GM21529 (cell line): ENCODE data around the gene DNAJC24.

Experiments
- ATAC-seq: cut with Tn5 transposase; IDR thresholded peaks from one replicate; pipeline ENCODE4 v1.9.1; 2021; ENCODE audit not compliant: unreplicated experiment

DNAJC24 gene

GRCh38 chr11:31414338-31414737 lies 44.7 kb downstream of the DNAJC24 start:
- ATAC-seq: no peak

DNA sequence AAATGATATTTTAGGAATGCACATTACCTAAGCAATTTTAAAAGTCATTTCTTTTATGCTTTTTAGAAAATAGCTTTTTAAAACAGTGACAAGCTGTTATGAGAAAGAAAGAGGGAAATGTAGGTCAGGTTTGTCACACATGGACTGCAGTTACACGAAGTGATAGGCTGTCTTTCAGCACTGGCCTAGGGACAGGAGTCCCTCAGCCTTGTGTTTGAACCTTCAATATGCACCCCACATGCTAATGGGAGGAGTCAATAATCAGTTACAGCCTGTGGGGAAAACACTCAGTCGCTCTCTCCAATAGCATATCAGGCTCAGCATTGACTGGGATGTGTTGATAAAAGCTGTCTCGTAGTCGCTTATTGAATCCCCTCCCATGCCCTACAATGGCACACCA lies 45.8 kb downstream of the DNAJC24 start:
- ATAC-seq: no peak

- ATAC-seq: no peak
Measured at GRCh38 chr11:31417357-31417756, 47.7 kb downstream of the DNAJC24 start.

GRCh38 chr11:31417816-31418215 lies 48.2 kb downstream of the DNAJC24 start:
- no peak for ATAC-seq

DNA sequence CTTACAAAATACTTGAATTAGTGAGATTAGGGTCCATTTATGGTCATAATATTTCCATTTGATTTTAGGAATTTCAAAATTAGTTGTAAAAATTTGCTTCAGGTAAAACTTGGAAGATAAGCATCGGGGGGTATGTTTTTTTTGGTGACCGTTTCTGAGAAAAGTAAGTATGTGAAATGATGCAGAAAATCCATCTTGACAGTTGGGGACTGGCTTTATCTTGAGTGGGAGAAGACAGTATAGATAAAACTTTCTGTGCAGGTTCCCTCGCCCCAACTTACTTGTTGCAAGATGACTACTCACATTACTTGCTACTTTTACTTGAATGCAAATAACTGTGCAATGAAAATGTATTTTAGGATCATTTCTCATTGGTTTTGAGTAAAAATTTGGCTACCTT lies 49.5 kb downstream of the DNAJC24 start:
- no peak for ATAC-seq

GRCh38 chr11:31419669-31420068 lies 50.0 kb downstream of the DNAJC24 start:
- no peak for ATAC-seq

GRCh38 chr11:31421820-31422219 lies 52.2 kb downstream of the DNAJC24 start:
- no peak for ATAC-seq

- ATAC-seq: no peak
Measured at GRCh38 chr11:31422703-31423102, 53.0 kb downstream of the DNAJC24 start.

- ATAC-seq: no peak
Measured at GRCh38 chr11:31424652-31425051, 55.0 kb downstream of the DNAJC24 start.

- ATAC-seq: no peak
Measured at GRCh38 chr11:31433851-31434250, 64.2 kb downstream of the DNAJC24 start.

- ATAC-seq: no peak
Measured at GRCh38 chr11:31437742-31438435, 68.2 kb downstream of the DNAJC24 start.

- no peak for ATAC-seq
Measured at GRCh38 chr11:31441296-31441695, 71.6 kb downstream of the DNAJC24 start.

DNA sequence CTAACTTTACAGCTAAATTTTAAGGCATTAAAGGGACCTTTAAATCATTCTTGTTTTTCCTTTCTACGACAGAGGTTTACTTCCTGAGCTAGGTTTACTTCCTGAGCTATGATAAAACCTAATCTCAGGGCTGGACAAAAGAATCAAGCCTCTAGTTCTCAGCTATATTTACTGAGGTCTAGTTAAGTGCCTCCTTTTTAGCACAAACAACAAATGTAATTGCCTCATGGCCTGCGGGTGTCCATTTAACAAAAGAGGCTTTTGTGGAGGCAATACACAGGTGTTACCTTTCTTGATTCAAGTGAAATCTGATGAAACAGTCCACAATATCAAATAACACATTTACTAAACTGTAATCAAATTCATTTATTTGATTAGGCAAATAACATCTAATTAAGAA lies 72.4 kb downstream of the DNAJC24 start:
- ATAC-seq: no peak

DNA sequence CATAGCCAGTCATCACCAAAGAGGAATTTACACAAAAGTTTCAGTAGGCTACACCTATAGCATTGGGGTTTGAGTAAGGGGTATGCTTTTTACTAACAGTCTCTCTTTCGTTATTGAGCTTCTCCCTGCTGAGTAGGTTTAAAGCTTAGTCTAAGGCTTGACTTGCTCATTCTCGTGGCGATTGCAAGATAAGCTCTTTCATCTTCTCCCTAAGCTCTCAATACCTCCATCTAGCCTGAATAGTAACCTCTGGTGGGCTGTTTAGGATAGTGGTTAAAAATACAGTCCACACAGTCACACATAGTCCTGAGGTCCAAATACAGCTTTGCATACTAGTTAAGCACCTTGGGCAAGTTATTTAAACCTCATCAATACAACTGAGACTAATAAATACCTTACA lies 74.1 kb downstream of the DNAJC24 start:
- no peak for ATAC-seq

DNA sequence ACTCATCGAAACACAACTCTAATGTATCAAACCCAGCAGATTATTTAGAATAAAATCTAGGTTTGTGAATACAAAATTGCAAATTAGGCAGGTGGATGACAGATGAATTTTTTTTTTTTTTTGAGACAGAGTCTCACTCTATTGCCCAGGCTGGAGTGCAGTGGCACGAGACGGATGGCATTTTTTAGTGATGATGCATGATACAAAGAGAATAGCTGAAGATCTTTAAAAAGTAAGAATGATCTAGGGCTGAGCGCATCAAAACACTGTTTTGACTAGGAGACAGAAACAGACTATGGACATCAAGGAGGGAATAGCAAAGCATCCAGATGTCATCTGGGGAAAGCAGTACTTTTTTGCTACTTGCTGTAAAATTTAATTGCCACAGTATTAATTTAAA lies 76.0 kb downstream of the DNAJC24 start:
- ATAC-seq: no peak

DNA sequence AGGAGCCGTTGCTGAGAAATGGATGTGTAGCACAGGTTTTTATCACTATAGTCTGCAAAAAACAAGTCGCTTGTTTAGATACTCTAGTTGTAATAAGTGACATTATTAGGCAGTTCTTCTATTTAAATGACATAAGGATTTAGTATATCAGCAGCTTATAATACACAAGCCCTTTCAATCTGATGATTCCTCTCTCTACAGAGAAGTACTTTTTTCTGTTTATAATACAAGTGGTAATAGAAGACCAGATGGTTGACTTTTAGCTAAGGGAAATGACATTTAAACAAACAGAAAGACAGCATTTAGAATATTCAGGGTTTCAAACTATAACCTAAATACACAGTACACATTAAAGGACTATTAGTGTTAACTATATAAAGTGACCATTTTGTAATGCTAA lies 79.4 kb downstream of the DNAJC24 start:
- no peak for ATAC-seq

DNA sequence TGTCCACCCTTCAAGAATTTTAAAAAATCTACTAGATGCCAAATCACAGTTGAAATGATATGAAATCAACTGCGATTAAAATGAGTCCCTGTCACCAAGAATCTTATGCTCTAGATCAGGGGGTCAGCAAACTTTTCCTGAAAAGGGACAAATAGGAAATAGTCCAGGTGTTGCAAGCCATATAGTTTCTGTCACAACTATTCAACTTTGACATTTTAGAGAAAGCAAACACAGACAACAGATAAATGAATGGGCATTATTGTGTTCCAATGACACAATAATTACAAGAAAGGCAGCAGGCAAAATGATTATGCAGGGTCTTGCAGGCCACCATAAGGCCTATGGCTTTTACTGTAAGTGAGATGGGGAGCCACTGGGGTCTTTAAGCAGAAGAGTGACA lies 81.2 kb downstream of the DNAJC24 start:
- no peak for ATAC-seq

DNA sequence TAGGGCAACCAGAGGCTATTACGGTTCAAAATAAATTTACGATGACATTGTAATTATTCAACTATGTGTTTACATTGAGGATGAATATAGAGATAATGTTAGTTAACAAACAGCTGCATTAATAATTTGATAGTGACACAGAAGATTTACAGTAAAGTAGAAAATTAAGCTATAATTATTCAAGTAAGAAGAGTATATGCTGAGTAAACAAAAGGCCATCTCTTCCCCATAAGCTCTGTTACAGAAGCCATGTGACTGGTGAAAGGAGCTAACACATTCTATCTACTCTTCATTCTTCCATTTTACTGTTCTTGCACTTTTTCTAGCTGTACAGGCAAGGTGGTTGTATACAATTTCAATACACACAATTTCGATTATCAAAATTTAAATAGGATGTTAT lies 85.5 kb downstream of the DNAJC24 start:
- ATAC-seq: no peak

DNA sequence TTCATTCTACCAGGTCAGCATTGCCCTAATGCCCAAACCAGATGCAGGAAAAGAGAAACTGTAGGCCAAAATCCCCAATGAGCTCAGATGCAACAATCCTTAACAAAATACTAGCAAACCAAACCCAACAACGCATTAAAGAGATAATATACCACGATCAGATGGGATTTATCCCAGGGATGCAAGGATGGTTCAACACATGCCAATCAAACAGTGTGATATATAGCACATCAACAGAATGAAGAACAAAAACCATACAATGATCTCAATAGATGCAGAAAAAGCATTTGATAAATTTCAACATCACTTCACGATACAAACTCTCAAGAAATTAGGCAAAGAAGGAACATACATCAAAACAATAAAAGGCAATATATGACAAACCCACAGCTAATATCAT lies 94.8 kb downstream of the DNAJC24 start:
- ATAC-seq: no peak

- ATAC-seq: no peak
Measured at GRCh38 chr11:31474083-31474482, 104.4 kb downstream of the DNAJC24 start.

DNA sequence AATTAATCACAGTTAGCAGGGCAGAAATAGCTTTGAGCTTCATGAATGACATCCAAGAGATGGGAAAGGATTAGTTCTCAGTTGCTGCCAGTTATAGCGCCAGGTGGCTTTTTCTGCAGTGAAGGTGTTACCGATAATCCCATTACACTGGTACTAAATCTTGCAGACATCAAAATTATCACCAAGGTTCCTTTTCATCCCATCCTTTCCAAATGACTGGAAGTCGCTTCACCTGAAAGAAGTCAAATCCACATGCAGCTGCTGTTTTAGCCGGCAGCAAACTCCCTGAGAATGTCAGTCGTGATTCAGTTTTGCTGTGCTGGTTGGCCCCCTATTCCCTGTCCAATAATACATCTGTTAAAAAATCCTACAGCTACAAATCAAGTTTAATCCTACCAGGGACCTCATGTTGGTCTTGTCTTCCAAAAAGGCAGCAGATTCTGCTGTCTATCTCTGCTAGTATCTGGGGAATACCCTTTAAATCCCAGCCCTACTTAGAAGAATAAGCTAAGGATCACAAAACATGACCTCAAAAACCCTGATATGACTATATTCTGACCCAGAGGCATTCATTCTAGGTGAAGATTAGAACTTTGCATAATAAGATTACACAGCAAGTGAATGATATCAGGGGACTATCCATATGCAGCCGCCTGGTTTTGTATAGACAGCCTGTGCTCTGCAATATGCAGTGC lies 108.0 kb downstream of the DNAJC24 start:
- ATAC-seq: no peak

DNA sequence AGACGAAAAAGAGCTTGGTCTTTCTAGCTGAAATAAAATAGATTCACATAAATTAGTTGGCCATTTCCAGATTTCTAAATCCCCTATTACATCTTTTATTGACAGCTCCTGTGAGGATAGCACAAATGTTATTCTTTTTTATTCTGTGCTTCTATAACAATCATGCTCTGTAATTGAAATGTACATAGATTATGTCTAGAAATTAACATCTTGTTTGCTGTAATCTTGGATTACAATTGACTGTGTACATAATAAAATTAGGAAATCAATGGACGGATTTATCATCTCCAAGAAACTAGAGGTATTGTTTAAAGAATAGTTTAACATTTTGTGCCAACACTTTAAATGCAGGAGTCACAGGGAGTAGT lies 108.5 kb downstream of the DNAJC24 start:
- no peak for ATAC-seq

DNA sequence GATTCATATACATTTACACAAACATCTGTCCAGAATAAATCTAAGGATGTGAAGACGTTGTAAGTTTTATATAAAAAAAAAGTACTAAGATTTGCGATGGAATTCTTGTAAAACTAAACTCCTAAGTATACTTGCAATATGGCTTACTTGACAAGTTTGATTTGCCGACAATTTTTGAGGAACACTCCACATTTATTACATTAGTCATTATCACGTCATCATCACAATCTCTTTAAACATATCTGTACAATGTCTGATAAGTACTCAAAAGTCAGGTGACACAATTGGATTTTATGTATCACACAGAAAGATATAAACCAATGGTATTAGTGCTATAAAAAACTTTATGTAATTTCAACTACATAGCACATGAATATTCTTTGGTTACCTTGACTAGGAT lies 109.4 kb downstream of the DNAJC24 start:
- no peak for ATAC-seq
